Neural cell (in vitro differentiated cells): ENCODE data around the gene SMYD5.
A peak's percentile ranks its signal among the peaks of the same experiment; 100 is the strongest.

Experiments used
- CTCF ChIP-seq: fragments of 450-650 bp; IDR thresholded peaks from 2 replicates; pipeline ENCODE4 v1.5.1; 2014; ENCODE audit warnings: antibody characterized with exemption, mild to moderate bottlenecking, moderate library complexity; ENCODE audit not compliant: poor library complexity, severe bottlenecking
- EZH2 ChIP-seq: fragments of 200-600, 300-800 bp; shearing (Covaris generic), sonication (generic); IDR thresholded peaks from 2 replicates; pipeline ENCODE4 v1.6.1; 2014; ENCODE audit warnings: antibody characterized with exemption, low read length, borderline replicate concordance, mild to moderate bottlenecking; ENCODE audit not compliant: insufficient read depth, poor library complexity, severe bottlenecking
- POLR2AphosphoS5 ChIP-seq: IDR thresholded peaks from 2 replicates; pipeline ENCODE4 v1.6.1; 2012
- RAD21 ChIP-seq: fragments of 450-650 bp; conservative IDR thresholded peaks from 2 replicates; pipeline ENCODE4 v1.6.1; 2014; ENCODE audit warnings: antibody characterized with exemption, mild to moderate bottlenecking, moderate library complexity
- REST ChIP-seq: IDR thresholded peaks from 2 replicates; pipeline ENCODE4 v1.6.1; 2012; ENCODE audit warnings: borderline replicate concordance
- SMC3 ChIP-seq: fragments of 450-650 bp; conservative IDR thresholded peaks from 2 replicates; pipeline ENCODE4 v1.6.1; 2014; ENCODE audit warnings: antibody characterized with exemption, mild to moderate bottlenecking, moderate library complexity; ENCODE audit not compliant: poor library complexity

GRCh38 chr2:73214120-73215035 is at the start of gene SMYD5:
- TF ChIP-seq CTCF = peak; percentile 11
- TF ChIP-seq EZH2 = no peak
- TF ChIP-seq SMC3 = no peak
- TF ChIP-seq REST = no peak
- peak; percentile 76 for TF ChIP-seq POLR2AphosphoS5
- no peak for TF ChIP-seq RAD21
